LNCaP clone FGC (cell line): ENCODE measurements around the gene CLCA2.

ENCODE experiments used
- DNase-seq: peaks from one replicate; pipeline ENCODE4 v3.0.0-alpha.2; 2011; ENCODE audit warnings: low read depth
- H3K4me3 ChIP-seq: 2 replicates; pipeline ENCODE4 v1.5.1; 2011; ENCODE audit warnings: mild to moderate bottlenecking, low read depth, low read length, control low read depth
- TF ChIP-seq, protein P1 (sequence below): IDR thresholded peaks from 2 replicates; pipeline ENCODE4 v1.5.1; 2012; ENCODE audit warnings: mild to moderate bottlenecking; ENCODE audit not compliant: control insufficient read depth, insufficient read depth; ENCODE audit errors: extremely low read depth

Gene CLCA2

DNA sequence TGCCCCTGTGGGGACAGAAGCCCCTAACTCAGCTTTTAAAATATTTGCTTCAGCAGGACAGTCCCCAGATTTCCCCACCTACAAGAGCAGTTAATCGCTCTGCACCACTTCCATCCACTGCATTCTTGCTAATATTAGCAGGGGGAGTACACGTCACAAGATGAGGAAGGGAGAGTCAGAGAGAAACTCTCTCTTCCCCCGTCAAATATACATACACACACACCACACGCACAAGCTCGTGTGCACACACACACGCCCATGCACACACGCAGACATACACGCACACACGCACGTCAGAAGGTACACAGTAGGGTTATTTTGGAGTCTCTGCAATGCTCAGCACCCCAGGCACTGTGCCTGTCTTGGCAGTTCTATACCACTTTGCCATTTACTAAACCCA lies 46.9 kb downstream of the CLCA2 start:
- H3K4me3 ChIP-seq = no peak overlapping the region
- TF ChIP-seq, protein P1, sequence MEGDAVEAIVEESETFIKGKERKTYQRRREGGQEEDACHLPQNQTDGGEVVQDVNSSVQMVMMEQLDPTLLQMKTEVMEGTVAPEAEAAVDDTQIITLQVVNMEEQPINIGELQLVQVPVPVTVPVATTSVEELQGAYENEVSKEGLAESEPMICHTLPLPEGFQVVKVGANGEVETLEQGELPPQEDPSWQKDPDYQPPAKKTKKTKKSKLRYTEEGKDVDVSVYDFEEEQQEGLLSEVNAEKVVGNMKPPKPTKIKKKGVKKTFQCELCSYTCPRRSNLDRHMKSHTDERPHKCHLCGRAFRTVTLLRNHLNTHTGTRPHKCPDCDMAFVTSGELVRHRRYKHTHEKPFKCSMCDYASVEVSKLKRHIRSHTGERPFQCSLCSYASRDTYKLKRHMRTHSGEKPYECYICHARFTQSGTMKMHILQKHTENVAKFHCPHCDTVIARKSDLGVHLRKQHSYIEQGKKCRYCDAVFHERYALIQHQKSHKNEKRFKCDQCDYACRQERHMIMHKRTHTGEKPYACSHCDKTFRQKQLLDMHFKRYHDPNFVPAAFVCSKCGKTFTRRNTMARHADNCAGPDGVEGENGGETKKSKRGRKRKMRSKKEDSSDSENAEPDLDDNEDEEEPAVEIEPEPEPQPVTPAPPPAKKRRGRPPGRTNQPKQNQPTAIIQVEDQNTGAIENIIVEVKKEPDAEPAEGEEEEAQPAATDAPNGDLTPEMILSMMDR = no peak
- no peak for DNase-seq

DNA sequence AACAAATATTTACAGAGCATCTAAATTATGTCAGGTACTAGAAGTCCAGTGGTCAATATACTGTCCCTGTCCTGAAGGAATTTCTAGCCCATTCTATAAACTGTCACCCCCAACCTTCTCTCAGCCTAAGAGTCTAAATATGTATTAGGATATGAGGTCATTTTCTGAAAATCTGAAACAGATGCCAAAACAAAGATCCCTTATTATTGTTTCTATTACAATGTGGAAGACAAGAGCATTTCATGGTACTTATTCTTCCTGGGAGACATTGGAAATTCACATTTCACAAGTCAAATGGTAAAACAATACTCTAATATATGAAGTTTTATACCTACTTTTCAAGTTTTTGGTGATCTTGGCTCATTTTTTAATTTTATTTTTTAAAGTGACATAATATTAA lies 47.3 kb downstream of the CLCA2 start:
- TF ChIP-seq, protein P1 = no peak
- DNase-seq = no peak
- H3K4me3 ChIP-seq = no peak overlapping the region

DNA sequence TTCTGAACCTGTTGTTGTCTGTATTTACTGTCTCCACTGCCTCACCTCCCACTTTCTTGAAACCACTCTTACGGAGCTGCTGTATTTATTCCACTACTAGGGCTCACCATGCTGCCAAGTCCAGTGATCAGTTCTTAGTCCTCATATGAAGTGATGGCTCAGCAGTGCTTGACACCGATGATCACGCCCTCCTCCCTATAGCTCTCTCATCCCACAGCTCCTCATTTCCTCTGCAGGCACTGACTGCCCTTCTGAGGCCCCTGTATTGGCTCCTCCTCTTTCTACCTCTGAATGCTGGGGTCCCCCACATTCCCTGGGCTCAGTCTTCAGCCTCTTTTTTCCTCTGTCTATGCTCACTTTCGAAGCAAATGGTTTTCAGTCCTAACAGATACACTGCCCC lies 48.2 kb downstream of the CLCA2 start:
- TF ChIP-seq, protein P1 = no peak
- DNase-seq = no peak
- no peak overlapping the region for H3K4me3 ChIP-seq

DNA sequence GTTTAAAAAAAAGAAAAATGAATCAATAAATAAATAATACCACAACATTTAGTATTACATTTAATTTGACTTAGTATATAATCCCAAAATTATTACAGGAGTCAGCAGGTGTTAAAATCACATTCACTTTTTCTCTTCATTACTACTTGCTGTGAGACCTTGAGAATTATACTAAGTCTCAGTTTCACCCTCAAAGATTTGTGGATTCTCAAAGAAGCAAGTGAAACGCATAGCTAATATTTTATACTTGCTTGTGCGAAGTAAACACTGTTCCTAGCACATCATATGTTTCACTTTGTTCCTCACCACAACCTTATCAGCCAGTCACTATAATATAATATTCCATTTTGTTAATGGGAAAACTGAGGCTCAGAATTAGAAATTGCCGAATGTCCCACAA lies 48.8 kb downstream of the CLCA2 start:
- no peak overlapping the region for H3K4me3 ChIP-seq
- DNase-seq = no peak
- TF ChIP-seq, protein P1 = no peak

DNA sequence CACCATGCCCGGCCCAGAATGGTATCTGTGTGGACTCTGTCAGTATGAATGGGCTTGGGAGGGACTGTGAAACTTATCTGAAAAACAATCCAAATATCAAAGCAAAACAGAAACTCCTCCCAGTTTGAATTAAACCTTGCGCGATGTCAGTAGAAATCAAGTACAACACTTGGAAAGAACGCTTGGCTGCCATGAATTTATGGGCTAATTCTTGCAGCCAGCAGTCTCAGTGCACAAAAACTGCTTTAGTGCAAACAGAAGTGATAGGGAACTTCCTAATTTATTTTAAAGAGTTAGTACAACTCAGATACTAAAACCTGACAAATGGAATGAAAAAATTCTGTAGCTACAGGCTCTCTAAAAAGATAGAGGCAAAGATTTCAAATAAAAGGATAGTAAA lies 53.3 kb downstream of the CLCA2 start:
- DNase-seq = no peak
- no peak overlapping the region for H3K4me3 ChIP-seq
- TF ChIP-seq, protein P1 = no peak

DNA sequence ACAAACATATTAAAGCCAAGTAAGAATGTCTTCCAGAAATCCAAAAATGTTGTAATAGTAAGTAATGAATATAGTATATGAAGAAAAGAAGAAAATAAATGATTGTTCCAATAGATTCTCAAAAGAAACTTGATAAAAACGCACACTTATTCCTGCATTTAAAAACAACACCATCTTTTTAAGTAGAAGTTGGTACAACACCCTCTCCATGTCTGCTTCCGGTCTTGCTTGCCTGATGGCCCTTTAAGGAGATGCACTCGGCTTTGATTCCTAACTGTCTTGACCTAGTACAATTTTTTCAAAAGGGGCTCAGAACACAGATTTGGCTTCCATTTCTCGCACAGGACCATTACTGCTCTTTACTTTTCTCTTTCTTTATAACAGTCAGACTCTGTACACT lies 53.7 kb downstream of the CLCA2 start:
- TF ChIP-seq, protein P1 = no peak
- no peak overlapping the region for H3K4me3 ChIP-seq
- no peak for DNase-seq

DNA sequence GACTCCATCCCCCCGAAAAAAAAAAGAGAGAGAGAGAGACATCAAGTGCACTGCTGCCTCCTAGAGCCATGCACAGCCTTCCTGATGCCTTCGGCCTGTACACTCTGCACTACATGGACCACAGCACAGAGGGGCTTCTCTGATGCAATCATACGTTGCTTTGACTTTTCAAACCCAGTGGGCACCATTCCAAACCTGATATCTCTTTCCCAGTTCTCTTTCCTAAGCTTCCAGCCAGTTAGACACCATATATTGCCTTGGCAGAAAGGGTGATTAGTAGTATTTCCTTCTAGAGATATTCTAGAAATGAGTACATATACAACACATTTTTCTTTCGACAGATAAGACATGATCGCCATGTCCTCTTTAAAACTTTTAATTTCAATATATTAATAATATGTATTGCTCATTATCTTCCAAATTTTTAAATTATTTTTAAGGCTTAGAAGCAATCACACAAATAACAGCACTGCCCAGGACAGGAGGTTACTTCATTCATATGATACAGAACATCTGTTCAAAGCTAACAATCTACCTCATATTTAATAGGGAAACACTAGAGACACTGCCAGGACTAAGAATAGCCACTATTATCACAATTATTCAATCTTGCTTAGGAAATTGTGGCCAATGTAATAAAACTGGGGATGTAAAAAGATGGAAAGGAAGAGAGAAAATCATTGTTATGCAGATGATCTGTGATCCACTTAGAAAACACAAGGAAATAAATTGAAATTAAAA lies 54.6 kb downstream of the CLCA2 start:
- no peak for DNase-seq
- H3K4me3 ChIP-seq = no peak overlapping the region
- TF ChIP-seq, protein P1 = no peak
